OCI-LY1 (cell line): ENCODE measurements around the gene TSEN15.
"Not testable (repeated sequence)": the region's sequence is repeated elsewhere in the genome, so short reads cannot be mapped to it uniquely, and the experiment has no call there.

ENCODE experiments used
- H2AFZ ChIP-seq: fragments of 200-600 bp; sonication (generic), shearing (Covaris generic); 2 replicates; pipeline ENCODE4 v1.6.0; 2014; ENCODE audit warnings: antibody characterized with exemption, mild to moderate bottlenecking, low read length
- H3F3A ChIP-seq: fragments of 200-600 bp; sonication (generic), shearing (Covaris generic); 2 replicates; pipeline ENCODE4 v1.6.0; 2014; ENCODE audit warnings: mild to moderate bottlenecking, antibody characterized with exemption, low read length, moderate library complexity; ENCODE audit not compliant: insufficient read depth
- H3K27ac ChIP-seq: fragments of 200-600 bp; sonication (generic); 2 replicates; pipeline ENCODE4 v1.5.1; 2014; ENCODE audit warnings: low read length, mixed run types, mild to moderate bottlenecking, low read depth; ENCODE audit not compliant: poor library complexity, severe bottlenecking
- H3K27me3 ChIP-seq: fragments of 200-600 bp; sonication (generic); 2 replicates; pipeline ENCODE4 v1.6.0; 2014; ENCODE audit warnings: antibody characterized with exemption, mild to moderate bottlenecking, low read length, moderate library complexity; ENCODE audit not compliant: insufficient read depth
- H3K36me3 ChIP-seq: fragments of 200-600 bp; sonication (generic); 2 replicates; pipeline ENCODE4 v1.6.1; 2014; ENCODE audit warnings: mild to moderate bottlenecking, antibody characterized with exemption, low read length, moderate library complexity, mixed read lengths; ENCODE audit not compliant: insufficient read depth
- H3K4me1 ChIP-seq: fragments of 200-600 bp; sonication (generic); 2 replicates; pipeline ENCODE4 v1.5.1; 2014; ENCODE audit warnings: mild to moderate bottlenecking, low read length, moderate library complexity; ENCODE audit not compliant: insufficient read depth, severe bottlenecking
- H3K4me2 ChIP-seq: fragments of 200-600 bp; sonication (generic), shearing (Covaris generic); 2 replicates; pipeline ENCODE4 v1.6.1; 2014; ENCODE audit warnings: low read length
- H3K4me3 ChIP-seq: fragments of 200-600 bp; sonication (generic); 2 replicates; pipeline ENCODE4 v1.5.1; 2014; ENCODE audit warnings: low read length, low read depth, mild to moderate bottlenecking, mixed read lengths; ENCODE audit not compliant: poor library complexity, severe bottlenecking
- H3K79me2 ChIP-seq: fragments of 200-600 bp; shearing (Covaris generic); 2 replicates; pipeline ENCODE4 v1.6.1; 2016; ENCODE audit warnings: mixed run types, low read length, mixed read lengths; ENCODE audit not compliant: insufficient read depth
- H3K9ac ChIP-seq: fragments of 200-600 bp; sonication (generic), shearing (Covaris generic); 2 replicates; pipeline ENCODE4 v1.6.1; 2014; ENCODE audit warnings: mild to moderate bottlenecking, low read length, mixed read lengths
- H3K9me2 ChIP-seq: fragments of 200-600 bp; sonication (generic), shearing (Covaris generic); 2 replicates; pipeline ENCODE4 v1.6.1; 2014; ENCODE audit warnings: low read depth, mild to moderate bottlenecking, low read length, mixed read lengths
- H3K9me3 ChIP-seq: fragments of 200-600 bp; shearing (Covaris generic); 2 replicates; pipeline ENCODE4 v1.6.1; 2014; ENCODE audit warnings: low read length, mixed read lengths
- H4K20me1 ChIP-seq: fragments of 200-600 bp; sonication (generic), shearing (Covaris generic); 2 replicates; pipeline ENCODE4 v1.6.0; 2016; ENCODE audit warnings: mild to moderate bottlenecking, low read length; ENCODE audit not compliant: insufficient read depth
- CTCF ChIP-seq: fragments of 200-600 bp; sonication (generic), shearing (Covaris generic); IDR thresholded peaks from 2 replicates; pipeline ENCODE4 v1.5.1; 2017; ENCODE audit warnings: mild to moderate bottlenecking, antibody characterized with exemption, low read length, moderate library complexity, mixed read lengths
- EZH2 ChIP-seq: fragments of 200-600 bp; sonication (generic), shearing (Covaris generic); IDR thresholded peaks from 2 replicates; pipeline ENCODE4 v1.8.0; 2017; ENCODE audit warnings: borderline replicate concordance, mixed run types, mild to moderate bottlenecking, antibody characterized with exemption, low read length, moderate library complexity, mixed read lengths

Gene TSEN15

GRCh38 chr1:184039126-184039525 is 12.4 kb upstream of the TSEN15 start:
- H3F3A ChIP-seq, result no peaks in the 10 kb centered on the region
- no peaks in the 10 kb centered on the region for H3K79me2 ChIP-seq

GRCh38 chr1:184041731-184042130 is 9.8 kb upstream of the TSEN15 start:
- no peaks in the 10 kb centered on the region for H3K9me2 ChIP-seq

More at GRCh38 chr1:184039126-184039525, 12.4 kb upstream of the TSEN15 start:
- TF ChIP-seq EZH2 (no peak), CTCF (no peak)
- no peaks in the 10 kb centered on the region for H4K20me1 ChIP-seq
- no peak overlapping the region for H3K27ac ChIP-seq
- H3K4me3 ChIP-seq, result no peak overlapping the region
- no peak overlapping the region for H3K9ac ChIP-seq
- H2AFZ ChIP-seq, result no peak overlapping the region
- no peaks in the 10 kb centered on the region for H3K9me2 ChIP-seq
- H3K4me1 ChIP-seq, result no peaks in the 10 kb centered on the region
- H3K36me3 ChIP-seq, result no peaks in the 10 kb centered on the region
- H3K27me3 ChIP-seq, result no peaks in the 10 kb centered on the region
- H3K4me2 ChIP-seq, result no peak overlapping the region
- no peaks in the 10 kb centered on the region for H3K9me3 ChIP-seq

GRCh38 chr1:184043315-184043714 is 8.2 kb upstream of the TSEN15 start:
- H3K4me3 ChIP-seq, H3K9me2 ChIP-seq, H3K4me1 ChIP-seq, H4K20me1 ChIP-seq, H3K36me3 ChIP-seq, H2AFZ ChIP-seq, H3K9ac ChIP-seq, H3K79me2 ChIP-seq, H3K27me3 ChIP-seq, H3K9me3 ChIP-seq, H3K4me2 ChIP-seq, H3K27ac ChIP-seq, H3F3A ChIP-seq: not testable (repeated sequence)

More at GRCh38 chr1:184041731-184042130, 9.8 kb upstream of the TSEN15 start:
- no peaks in the 10 kb centered on the region for H3K9me3 ChIP-seq
- H4K20me1 ChIP-seq, result no peaks in the 10 kb centered on the region
- no peak overlapping the region for H3K4me3 ChIP-seq
- no peak overlapping the region for H3K9ac ChIP-seq
- no peaks in the 10 kb centered on the region for H3K27me3 ChIP-seq
- no peak overlapping the region for H3K27ac ChIP-seq
- no peaks in the 10 kb centered on the region for H3K79me2 ChIP-seq
- H3K4me1 ChIP-seq, result no peaks in the 10 kb centered on the region
- no peak overlapping the region for H2AFZ ChIP-seq
- no peak overlapping the region for H3K4me2 ChIP-seq
- no peaks in the 10 kb centered on the region for H3K36me3 ChIP-seq
- TF ChIP-seq EZH2 (no peak), CTCF (no peak)
- H3F3A ChIP-seq, result no peaks in the 10 kb centered on the region

- Histone ChIP-seq H3K27me3 (no peaks in the 10 kb centered on the region), H3K79me2 (no peaks in the 10 kb centered on the region), H3K4me3 (no peak overlapping the region), H3F3A (no peaks in the 10 kb centered on the region), H3K4me2 (no peak overlapping the region), H3K9me2 (no peaks in the 10 kb centered on the region), H3K36me3 (no peaks in the 10 kb centered on the region), H3K9me3 (no peaks in the 10 kb centered on the region), H3K4me1 (no peaks in the 10 kb centered on the region), H2AFZ (no peak overlapping the region), H3K27ac (no peak overlapping the region), H3K9ac (no peak overlapping the region), H4K20me1 (no peaks in the 10 kb centered on the region)
- TF ChIP-seq CTCF (no peak), EZH2 (no peak)
Observed at GRCh38 chr1:184044603-184045376, 6.7 kb upstream of the TSEN15 start.

GRCh38 chr1:184047541-184047940 is 4.0 kb upstream of the TSEN15 start:
- not testable (repeated sequence) for H4K20me1 ChIP-seq, H3K27me3 ChIP-seq, H3K36me3 ChIP-seq, H3K4me3 ChIP-seq, H2AFZ ChIP-seq, H3K9me3 ChIP-seq, H3F3A ChIP-seq, H3K9ac ChIP-seq, H3K79me2 ChIP-seq, H3K27ac ChIP-seq, H3K9me2 ChIP-seq, H3K4me2 ChIP-seq
- peaks cover 11% of the 10 kb centered on the region for H3K4me1 ChIP-seq
